Natural killer cell (primary cell): ENCODE data around the gene MMRN2. TPM values are rescaled to one million over a fixed set of nuclear protein-coding genes. Genes with fewer than 3 reads are reported as not detected.

Source experiments
- ATAC-seq, 3 donors: fragments of 150-1000 bp in 2 of 3; fragments of 200-7000 bp in 1 of 3; cut with Tn5 transposase; 1 replicate in 1 of 3; 2 replicates in 2 of 3; pipeline ENCODE4 v1.10.0; 2021; ENCODE audit warnings: mild to moderate bottlenecking in 2 of 3, moderate library complexity in 2 of 3
- DNase-seq, 2 donors: peaks; one replicate each; pipeline versions ENCODE4 v3.0.0 to v3.0.0-alpha.2; 2013 to 2021; ENCODE audit warnings: mixed read lengths in 1 of 2
- H3K27ac ChIP-seq: one replicate; pipeline ENCODE4 v1.5.1; 2013; ENCODE audit warnings: mild to moderate bottlenecking, low read length
- H3K27me3 ChIP-seq: one replicate; pipeline ENCODE4 v1.6.1; 2013; ENCODE audit warnings: low read length; ENCODE audit not compliant: control insufficient read depth, insufficient read depth
- H3K36me3 ChIP-seq: one replicate; pipeline ENCODE4 v1.6.1; 2013; ENCODE audit warnings: low read length; ENCODE audit not compliant: control insufficient read depth, insufficient read depth
- H3K4me1 ChIP-seq: one replicate; pipeline ENCODE4 v1.6.1; 2013; ENCODE audit warnings: low read length; ENCODE audit not compliant: control insufficient read depth, insufficient read depth
- H3K4me3 ChIP-seq: one replicate; pipeline ENCODE4 v1.5.1; 2013; ENCODE audit warnings: low read length
- H3K9me3 ChIP-seq: one replicate; pipeline ENCODE4 v1.6.1; 2013; ENCODE audit warnings: low read length; ENCODE audit not compliant: control insufficient read depth, insufficient read depth
- H3K27ac Mint-ChIP-seq, 2 donors: one replicate each; pipeline ENCODE4 v1.8.0; 2022; ENCODE audit warnings: mild to moderate bottlenecking in 2 of 2, mixed read lengths in 2 of 2, moderate library complexity in 1 of 2
- H3K27me3 Mint-ChIP-seq, 2 donors: one replicate each; pipeline ENCODE4 v1.8.0; 2022; ENCODE audit warnings: low read depth in 2 of 2, mixed read lengths in 2 of 2
- H3K36me3 Mint-ChIP-seq: one replicate; pipeline ENCODE4 v1.8.0; 2022; ENCODE audit warnings: mixed read lengths
- H3K4me1 Mint-ChIP-seq, 2 donors: one replicate each; pipeline ENCODE4 v1.8.0; 2022; ENCODE audit warnings: mixed read lengths in 2 of 2
- H3K4me3 Mint-ChIP-seq: one replicate; pipeline ENCODE4 v1.8.0; 2022; ENCODE audit warnings: mild to moderate bottlenecking, moderate library complexity, mixed read lengths
- H3K9me3 Mint-ChIP-seq, 2 donors: one replicate each; pipeline ENCODE4 v1.8.0; 2022; ENCODE audit warnings: mixed read lengths in 2 of 2
- CTCF ChIP-seq: fragments of 200-600 bp; IDR thresholded peaks from one replicate; pipeline ENCODE4 v1.8.0; 2022; ENCODE audit warnings: antibody characterized with exemption
- WGBS: methylation state at CpG from one replicate; pipeline ENCODE4 v1.1.7; 2013; ENCODE audit warnings: missing lambda C conversion rate; ENCODE audit not compliant: insufficient coverage; 5-methylcytosine and 5-hydroxymethylcytosine counted together
- intact Hi-C: fragments of 100-400 bp; cut with micrococcal nuclease; formaldehyde crosslinking; loops from one replicate; pipeline ENCODE4 v1.14.2; 2022
- total RNA-seq, 4 donors: library from RNA; stranded (reverse); fragments of 120-200 nt in 1 of 4; gene quantifications; one replicate each; pipeline versions ENCODE4 v1.2.3 to v1.2.4, GENCODE V29; 2013 to 2022

The MMRN2 gene
- total RNA-seq, 3 donors from 2014 or later (not counting 1 experiment from before 2014, with no cell fraction given) = 1.3 TPM; not detected in 2

DNA sequence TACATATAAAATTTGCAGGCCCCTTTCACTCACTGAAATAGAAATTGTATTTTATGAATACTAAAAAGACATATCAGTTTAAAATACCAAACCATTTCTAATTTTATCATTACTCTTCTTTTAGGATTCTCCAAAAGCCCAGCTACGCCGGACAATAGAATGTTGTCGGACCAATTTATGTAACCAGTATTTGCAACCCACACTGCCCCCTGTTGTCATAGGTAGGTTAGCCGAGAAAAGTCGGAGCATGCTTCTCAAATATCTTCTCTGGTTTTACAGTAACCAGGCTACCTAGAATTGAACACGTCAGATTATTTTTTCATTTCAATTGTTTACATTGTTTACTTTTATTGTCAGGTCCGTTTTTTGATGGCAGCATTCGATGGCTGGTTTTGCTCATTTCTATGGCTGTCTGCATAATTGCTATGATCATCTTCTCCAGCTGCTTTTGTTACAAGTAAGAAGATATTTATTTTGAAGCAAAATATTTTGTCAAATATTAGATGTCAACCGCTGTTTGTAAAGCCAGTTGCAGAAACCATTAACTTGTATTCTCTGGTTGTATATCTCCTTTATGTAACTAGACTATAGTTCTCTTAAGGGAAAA lies 57.6 kb downstream of the MMRN2 start:
- Histone ChIP-seq H3K4me1 (no peaks in the 10 kb centered on the region), H3K36me3 (peaks cover 3% of the 10 kb centered on the region), H3K4me3 (no peak overlapping the region), H3K9me3 (no peaks in the 10 kb centered on the region), H3K27me3 (no peaks in the 10 kb centered on the region), H3K27ac (no peak overlapping the region)
- peaks cover 0 to 10% of the 10 kb centered on the region in 2 donors for H3K4me1 Mint-ChIP-seq
- H3K9me3 Mint-ChIP-seq = no peaks in the 10 kb centered on the region
- peak; percentile 65 for TF ChIP-seq CTCF
- intact Hi-C loops = loop anchor here (1.0 kb wide), 2 partner anchors 188 to 211 kb away; no protein-coding TSS in a partner anchor
- H3K27ac Mint-ChIP-seq = no peak overlapping the region
- H3K27me3 Mint-ChIP-seq = peaks cover 0 to 9% of the 10 kb centered on the region in 2 donors
- no peak overlapping the region for H3K4me3 Mint-ChIP-seq
- 13% methylated on average over 8 of the region's 9 CpGs for WGBS
- DNase-seq (peak in 1 of 2 donors; percentile 69), ATAC-seq (peak in 1 of 3 donors; percentile 66)
- no peaks in the 10 kb centered on the region for H3K36me3 Mint-ChIP-seq

- no peaks in the 10 kb centered on the region for H3K4me1 ChIP-seq
- WGBS = 80% methylated on average over 6 of the region's 6 CpGs
- Mint-ChIP-seq H3K27me3 (peaks cover 0 to 9% of the 10 kb centered on the region in 2 donors), H3K36me3 (no peaks in the 10 kb centered on the region), H3K4me1 (peaks cover 0 to 10% of the 10 kb centered on the region in 2 donors), H3K4me3 (no peak overlapping the region), H3K27ac (no peak overlapping the region), H3K9me3 (no peaks in the 10 kb centered on the region)
- H3K4me3 ChIP-seq = no peak overlapping the region
- H3K27ac ChIP-seq = no peak overlapping the region
- H3K27me3 ChIP-seq = no peaks in the 10 kb centered on the region
- ATAC-seq (no peak), DNase-seq (no peak)
- no peak for TF ChIP-seq CTCF
- H3K9me3 ChIP-seq = no peaks in the 10 kb centered on the region
- intact Hi-C loops = loop anchor here (1.0 kb wide), 2 partner anchors 188 to 211 kb away; no protein-coding TSS in a partner anchor
- no peaks in the 10 kb centered on the region for H3K36me3 ChIP-seq
Observed at GRCh38 chr10:86899132-86899531, 58.3 kb downstream of the MMRN2 start.

GRCh38 chr10:86898511-86898910 lies 58.9 kb downstream of the MMRN2 start:
- Histone ChIP-seq H3K27ac (no peak overlapping the region), H3K9me3 (no peaks in the 10 kb centered on the region), H3K4me3 (no peak overlapping the region), H3K36me3 (no peaks in the 10 kb centered on the region), H3K4me1 (no peaks in the 10 kb centered on the region), H3K27me3 (no peaks in the 10 kb centered on the region)
- Mint-ChIP-seq H3K4me1 (peaks cover 0 to 10% of the 10 kb centered on the region in 2 donors), H3K36me3 (no peaks in the 10 kb centered on the region), H3K9me3 (no peaks in the 10 kb centered on the region), H3K27me3 (peaks cover 0 to 9% of the 10 kb centered on the region in 2 donors), H3K27ac (no peak overlapping the region), H3K4me3 (no peak overlapping the region)
- 82% methylated on average over 4 of the region's 4 CpGs for WGBS
- intact Hi-C loops = no loop called here
- TF ChIP-seq CTCF = no peak
- no peak for DNase-seq
- no peak for ATAC-seq

- WGBS = 89% methylated on average over 2 of the region's 3 CpGs
- Mint-ChIP-seq H3K9me3 (no peaks in the 10 kb centered on the region), H3K27me3 (no peaks in the 10 kb centered on the region), H3K4me3 (no peak overlapping the region), H3K36me3 (no peaks in the 10 kb centered on the region), H3K27ac (no peak overlapping the region), H3K4me1 (peaks cover 0 to 4% of the 10 kb centered on the region in 2 donors)
- no peak for TF ChIP-seq CTCF
- Histone ChIP-seq H3K4me3 (no peak overlapping the region), H3K9me3 (no peaks in the 10 kb centered on the region), H3K27me3 (no peaks in the 10 kb centered on the region), H3K36me3 (no peaks in the 10 kb centered on the region), H3K27ac (no peak overlapping the region), H3K4me1 (no peaks in the 10 kb centered on the region)
- intact Hi-C loops = no loop called here
- no peak for ATAC-seq
- no peak for DNase-seq
Observed at GRCh38 chr10:86889997-86890396, 67.4 kb downstream of the MMRN2 start.
